Measurements from ENCODE around the gene ERMARD. TPM values are rescaled to one million over a fixed set of nuclear protein-coding genes. Genes with fewer than 3 reads are reported as not detected.
A peak's percentile ranks its signal among the peaks of the same experiment; 100 is the strongest.

ERMARD gene
- total and polyA plus RNA-seq, 2 donors (not counting 1 experiment from before 2014, with no cell fraction given), result 22.0 to 32.5 TPM

GRCh38 chr6:169779092-169779815, 27.8 kb downstream of the ERMARD start:
- DNase-seq (ENCODE audit: low read depth in 2 of 2), result no peak
- no peaks in the 10 kb centered on the region for H3K27me3 ChIP-seq (ENCODE audit: control insufficient read depth, insufficient read depth, low read length)
- H2AFZ ChIP-seq (ENCODE audit: low read length), result no peak overlapping the region
- no peaks in the 10 kb centered on the region for H3K79me2 ChIP-seq (ENCODE audit: control insufficient read depth, insufficient read depth, low read length)
- no peak overlapping the region for H3K27ac ChIP-seq (ENCODE audit: insufficient read depth, low read length)
- no peaks in the 10 kb centered on the region for H3K36me3 ChIP-seq (ENCODE audit: control insufficient read depth, insufficient read depth, low read length)
- H3K4me1 ChIP-seq (ENCODE audit: control insufficient read depth, extremely low read depth, insufficient read depth, low read length), result peaks cover 6% of the 10 kb centered on the region
- H3K4me2 ChIP-seq (ENCODE audit: extremely low read depth, insufficient read depth, low read length), result no peak overlapping the region
- no peaks in the 10 kb centered on the region for H4K20me1 ChIP-seq (ENCODE audit: control insufficient read depth, extremely low read depth, insufficient read depth, low read length)
- no peak for TF ChIP-seq CTCF (conservative IDR thresholded peaks at IDR 0.05 in 1 of 2, IDR thresholded peaks at IDR 0.05 in 1 of 2; ENCODE audit: low read depth in 1 of 2, low read length in 2 of 2)
- no peak for TF ChIP-seq EZH2 (IDR thresholded peaks at IDR 0.05; ENCODE audit: low read length, missing control alignments)
- no peak overlapping the region for H3K4me3 ChIP-seq (replicated peaks in 1 of 4; ENCODE audit: control extremely low read depth in 1 of 4, insufficient read depth in 1 of 4, low read depth in 3 of 4, low read length in 4 of 4)
- H3K9ac ChIP-seq (ENCODE audit: insufficient read depth, low read length), result no peak overlapping the region
- no peaks in the 10 kb centered on the region for H3K9me3 ChIP-seq (ENCODE audit: control insufficient read depth, insufficient read depth, low read depth, low read length)

GRCh38 chr6:169779896-169780295, 28.5 kb downstream of the ERMARD start:
- Histone ChIP-seq H2AFZ (ENCODE audit: low read length) (no peak overlapping the region), H3K4me3 (replicated peaks in 1 of 4; ENCODE audit: control extremely low read depth in 1 of 4, insufficient read depth in 1 of 4, low read depth in 3 of 4, low read length in 4 of 4) (no peak overlapping the region), H3K4me1 (ENCODE audit: control insufficient read depth, extremely low read depth, insufficient read depth, low read length) (peaks cover 6% of the 10 kb centered on the region), H3K79me2 (ENCODE audit: control insufficient read depth, insufficient read depth, low read length) (no peaks in the 10 kb centered on the region), H3K27ac (ENCODE audit: insufficient read depth, low read length) (no peak overlapping the region), H3K27me3 (ENCODE audit: control insufficient read depth, insufficient read depth, low read length) (no peaks in the 10 kb centered on the region), H4K20me1 (ENCODE audit: control insufficient read depth, extremely low read depth, insufficient read depth, low read length) (no peaks in the 10 kb centered on the region), H3K9me3 (ENCODE audit: control insufficient read depth, insufficient read depth, low read depth, low read length) (no peaks in the 10 kb centered on the region), H3K36me3 (ENCODE audit: control insufficient read depth, insufficient read depth, low read length) (no peaks in the 10 kb centered on the region), H3K9ac (ENCODE audit: insufficient read depth, low read length) (no peak overlapping the region), H3K4me2 (ENCODE audit: extremely low read depth, insufficient read depth, low read length) (no peak overlapping the region)
- DNase-seq (ENCODE audit: low read depth in 2 of 2), result no peak
- TF ChIP-seq CTCF (conservative IDR thresholded peaks at IDR 0.05 in 1 of 2, IDR thresholded peaks at IDR 0.05 in 1 of 2; ENCODE audit: low read depth in 1 of 2, low read length in 2 of 2), result no peak
- TF ChIP-seq EZH2 (IDR thresholded peaks at IDR 0.05; ENCODE audit: low read length, missing control alignments), result no peak

GRCh38 chr6:169780571-169781091, 29.2 kb downstream of the ERMARD start:
- no peak overlapping the region for H3K27ac ChIP-seq (ENCODE audit: insufficient read depth, low read length)
- no peak overlapping the region for H3K9ac ChIP-seq (ENCODE audit: insufficient read depth, low read length)
- no peak overlapping the region for H3K4me2 ChIP-seq (ENCODE audit: extremely low read depth, insufficient read depth, low read length)
- no peaks in the 10 kb centered on the region for H4K20me1 ChIP-seq (ENCODE audit: control insufficient read depth, extremely low read depth, insufficient read depth, low read length)
- H3K4me1 ChIP-seq (ENCODE audit: control insufficient read depth, extremely low read depth, insufficient read depth, low read length), result peaks cover 6% of the 10 kb centered on the region
- no peaks in the 10 kb centered on the region for H3K27me3 ChIP-seq (ENCODE audit: control insufficient read depth, insufficient read depth, low read length)
- no peaks in the 10 kb centered on the region for H3K36me3 ChIP-seq (ENCODE audit: control insufficient read depth, insufficient read depth, low read length)
- H3K4me3 ChIP-seq (replicated peaks in 1 of 4; ENCODE audit: control extremely low read depth in 1 of 4, insufficient read depth in 1 of 4, low read depth in 3 of 4, low read length in 4 of 4), result no peak overlapping the region
- DNase-seq (ENCODE audit: low read depth in 2 of 2), result peak; percentile 71 to 87
- no peak for TF ChIP-seq CTCF (conservative IDR thresholded peaks at IDR 0.05 in 1 of 2, IDR thresholded peaks at IDR 0.05 in 1 of 2; ENCODE audit: low read depth in 1 of 2, low read length in 2 of 2)
- TF ChIP-seq EZH2 (IDR thresholded peaks at IDR 0.05; ENCODE audit: low read length, missing control alignments), result no peak
- H2AFZ ChIP-seq (ENCODE audit: low read length), result no peak overlapping the region
- no peaks in the 10 kb centered on the region for H3K79me2 ChIP-seq (ENCODE audit: control insufficient read depth, insufficient read depth, low read length)
- H3K9me3 ChIP-seq (ENCODE audit: control insufficient read depth, insufficient read depth, low read depth, low read length), result no peaks in the 10 kb centered on the region
